OCI-LY7 (cell line): Measurements from ENCODE around the gene TNXB. TPM values are rescaled to one million over a fixed set of nuclear protein-coding genes. Genes with fewer than 3 reads are reported as not detected.

Experiments used
- BruUV-seq: library from RNA; stranded (reverse); fragments of 400-500 nt; replicated peaks from 2 replicates; lab custom pipeline; 2021; lab: Mats Ljungman, UMichigan
- CTCF ChIA-PET: fragments of 300-600 bp; sonication (Branson Sonifier 250); formaldehyde crosslinking; loops from one replicate; lab custom pipeline; 2022; ENCODE audit warnings: antibody characterized with exemption; ENCODE audit not compliant: unreplicated experiment; lab: Charles Lee
- POLR2A ChIA-PET: fragments of 300-600 bp; sonication (Branson Sonifier 250); formaldehyde crosslinking; loops from one replicate; lab custom pipeline; 2022; ENCODE audit warnings: antibody characterized with exemption; lab: Charles Lee
- DNase-seq: peaks from one replicate; pipeline ENCODE4 v3.0.0-alpha.2; 2015; ENCODE audit warnings: low spot score
- H2AFZ ChIP-seq: fragments of 200-600 bp; sonication (generic), shearing (Covaris generic); 2 replicates; pipeline ENCODE4 v1.6.1; 2014; ENCODE audit warnings: mild to moderate bottlenecking, antibody characterized with exemption, low read length, moderate library complexity
- H3K27ac ChIP-seq: fragments of 200-600 bp; sonication (generic); 2 replicates; pipeline ENCODE4 v1.5.1; 2014; ENCODE audit warnings: mixed run types, low read depth, mild to moderate bottlenecking, moderate library complexity, low read length, inconsistent platforms; ENCODE audit not compliant: poor library complexity, severe bottlenecking
- H3K36me3 ChIP-seq: fragments of 200-600 bp; sonication (generic); 2 replicates; pipeline ENCODE4 v1.6.1; 2014; ENCODE audit warnings: mild to moderate bottlenecking, antibody characterized with exemption, low read length, moderate library complexity, mixed read lengths; ENCODE audit not compliant: insufficient read depth
- H3K4me1 ChIP-seq: fragments of 200-600 bp; sonication (generic); 2 replicates; pipeline ENCODE4 v1.5.1; 2014; ENCODE audit warnings: mild to moderate bottlenecking, low read length; ENCODE audit not compliant: insufficient read depth, poor library complexity, severe bottlenecking
- H3K4me2 ChIP-seq: fragments of 200-600 bp; sonication (generic); 2 replicates; pipeline ENCODE4 v1.6.1; 2014; ENCODE audit warnings: mild to moderate bottlenecking, low read length
- H3K4me3 ChIP-seq: fragments of 200-600 bp; sonication (generic); 2 replicates; pipeline ENCODE4 v1.5.1; 2014; ENCODE audit warnings: mild to moderate bottlenecking, low read depth, low read length; ENCODE audit not compliant: poor library complexity, severe bottlenecking
- H3K79me2 ChIP-seq: fragments of 200-600 bp; sonication (generic); 2 replicates; pipeline ENCODE4 v1.6.1; 2016; ENCODE audit warnings: low read depth, mild to moderate bottlenecking, low read length, moderate library complexity, mixed read lengths; ENCODE audit not compliant: insufficient read depth
- H3K9me2 ChIP-seq: fragments of 200-600 bp; sonication (generic); 2 replicates; pipeline ENCODE4 v1.6.1; 2016; ENCODE audit warnings: mild to moderate bottlenecking, low read length, mixed read lengths; ENCODE audit not compliant: insufficient read depth
- H3K9me3 ChIP-seq: fragments of 200-600 bp; sonication (generic); 2 replicates; pipeline ENCODE4 v1.6.1; 2014; ENCODE audit warnings: mild to moderate bottlenecking, mixed run types, low read length, mixed read lengths
- H4K20me1 ChIP-seq: fragments of 200-600 bp; sonication (generic); 2 replicates; pipeline ENCODE4 v1.6.1; 2014; ENCODE audit warnings: mild to moderate bottlenecking, antibody characterized with exemption, low read length, moderate library complexity, mixed read lengths; ENCODE audit not compliant: insufficient read depth
- EZH2phosphoT487 ChIP-seq: fragments of 200-600 bp; sonication (generic); IDR thresholded peaks from 2 replicates; pipeline ENCODE4 v1.6.1; 2018; ENCODE audit warnings: low read depth, borderline replicate concordance, mild to moderate bottlenecking, mixed run types, antibody characterized with exemption, low read length, moderate library complexity, mixed read lengths
- intact Hi-C: fragments of 100-400 bp; cut with micrococcal nuclease; formaldehyde crosslinking; loops from one replicate; pipeline ENCODE4 v1.10.0; 2022; ENCODE audit not compliant: unreplicated experiment
- total RNA-seq, 2 experiments: library from RNA; depleted of rRNA in 1 of 2; stranded (reverse); fragments of >200 nt in 1 of 2; shearing (Covaris generic) in 1 of 2; gene quantifications; 2 replicates each; pipeline ENCODE4 v1.2.3, GENCODE V29; 2014 to 2022
- TF ChIP-seq, protein P1 (sequence below): fragments of 200-600 bp; sonication (generic); conservative IDR thresholded peaks from 2 replicates; pipeline ENCODE4 v1.5.1; 2014; ENCODE audit warnings: mild to moderate bottlenecking, antibody characterized with exemption, low read length, moderate library complexity, mixed read lengths

The TNXB gene
- total RNA-seq, 2 experiments from 2014 or later = 1.7 to 9.2 TPM

GRCh38 chr6:32095338-32096086 lies 13.6 kb downstream of the TNXB start:
- no peak overlapping the region for H3K4me2 ChIP-seq

DNA sequence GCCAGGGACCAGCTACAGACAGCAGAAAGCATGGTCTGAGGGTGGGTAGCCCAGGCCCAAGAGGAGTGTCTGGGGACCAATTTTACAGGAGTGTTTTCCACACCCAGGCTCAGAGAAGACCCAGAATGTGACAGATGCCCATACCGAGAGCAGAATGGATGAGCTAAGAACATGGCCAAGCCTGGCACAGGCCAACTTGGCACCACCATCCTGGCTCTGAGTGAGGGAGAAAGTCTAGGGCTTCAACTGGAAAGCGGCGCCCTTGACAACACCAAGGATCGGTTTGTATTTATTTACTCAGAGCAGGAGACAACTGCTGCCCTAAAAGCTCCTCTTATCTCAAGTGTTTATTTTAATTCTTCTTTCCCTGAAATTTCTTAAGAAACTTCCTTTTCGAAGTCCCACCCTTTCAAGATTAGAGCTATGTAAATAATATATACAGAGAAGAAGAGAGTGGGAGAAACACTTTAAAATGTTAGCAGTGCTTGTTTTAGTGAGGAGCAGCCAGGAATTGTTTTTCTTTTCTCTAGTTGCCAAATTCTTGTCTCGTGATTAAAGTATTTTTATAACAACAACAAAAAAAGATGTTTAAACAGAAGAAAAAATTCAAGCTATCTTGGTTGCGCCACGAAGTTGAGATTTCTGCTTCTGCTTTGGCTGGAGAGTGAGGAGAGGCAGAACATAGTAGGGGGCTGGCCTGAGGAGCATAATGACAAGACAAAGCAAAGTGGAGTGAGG lies 16.2 kb downstream of the TNXB start:
- TF ChIP-seq EZH2phosphoT487 = no peak
- TF ChIP-seq, protein P1, sequence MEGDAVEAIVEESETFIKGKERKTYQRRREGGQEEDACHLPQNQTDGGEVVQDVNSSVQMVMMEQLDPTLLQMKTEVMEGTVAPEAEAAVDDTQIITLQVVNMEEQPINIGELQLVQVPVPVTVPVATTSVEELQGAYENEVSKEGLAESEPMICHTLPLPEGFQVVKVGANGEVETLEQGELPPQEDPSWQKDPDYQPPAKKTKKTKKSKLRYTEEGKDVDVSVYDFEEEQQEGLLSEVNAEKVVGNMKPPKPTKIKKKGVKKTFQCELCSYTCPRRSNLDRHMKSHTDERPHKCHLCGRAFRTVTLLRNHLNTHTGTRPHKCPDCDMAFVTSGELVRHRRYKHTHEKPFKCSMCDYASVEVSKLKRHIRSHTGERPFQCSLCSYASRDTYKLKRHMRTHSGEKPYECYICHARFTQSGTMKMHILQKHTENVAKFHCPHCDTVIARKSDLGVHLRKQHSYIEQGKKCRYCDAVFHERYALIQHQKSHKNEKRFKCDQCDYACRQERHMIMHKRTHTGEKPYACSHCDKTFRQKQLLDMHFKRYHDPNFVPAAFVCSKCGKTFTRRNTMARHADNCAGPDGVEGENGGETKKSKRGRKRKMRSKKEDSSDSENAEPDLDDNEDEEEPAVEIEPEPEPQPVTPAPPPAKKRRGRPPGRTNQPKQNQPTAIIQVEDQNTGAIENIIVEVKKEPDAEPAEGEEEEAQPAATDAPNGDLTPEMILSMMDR = no peak
- no peak for DNase-seq
- CTCF ChIA-PET = no interaction called here
- Histone ChIP-seq H3K4me1 (no peaks in the 10 kb centered on the region), H3K4me2 (no peak overlapping the region), H3K9me2 (no peaks in the 10 kb centered on the region), H3K36me3 (no peaks in the 10 kb centered on the region), H4K20me1 (no peaks in the 10 kb centered on the region), H3K79me2 (no peaks in the 10 kb centered on the region), H3K9me3 (no peaks in the 10 kb centered on the region), H3K27ac (no peak overlapping the region), H2AFZ (no peak overlapping the region), H3K4me3 (no peak overlapping the region)
- intact Hi-C loops = no loop called here
- POLR2A ChIA-PET = interaction anchor here (0.6 to 0.7 kb wide), 3 partner anchors 120 to 332 kb away, joined by 3 to 4 read pairs (median 3); no protein-coding TSS in a partner anchor
- no TSS peak for BruUV-seq

More at GRCh38 chr6:32095338-32096086, 13.6 kb downstream of the TNXB start:
- ChIA-PET POLR2A (no interaction called here), CTCF (no interaction called here)
- Histone ChIP-seq H4K20me1 (no peaks in the 10 kb centered on the region), H3K4me1 (no peaks in the 10 kb centered on the region), H2AFZ (no peak overlapping the region), H3K9me2 (no peaks in the 10 kb centered on the region), H3K4me3 (no peak overlapping the region), H3K27ac (no peak overlapping the region), H3K36me3 (no peaks in the 10 kb centered on the region), H3K79me2 (no peaks in the 10 kb centered on the region), H3K9me3 (no peaks in the 10 kb centered on the region)
- no peak for DNase-seq
- no TSS peak for BruUV-seq
- intact Hi-C loops = no loop called here
- TF ChIP-seq EZH2phosphoT487 = no peak
- TF ChIP-seq, protein P1 = no peak
